ENCODE measurements around the gene TRAPPC2L. TPM values are rescaled to one million over a fixed set of nuclear protein-coding genes. Genes with fewer than 3 reads are reported as not detected.

TRAPPC2L gene
- total RNA-seq, 1 donor from 2014 or later: 50.6 TPM

DNA sequence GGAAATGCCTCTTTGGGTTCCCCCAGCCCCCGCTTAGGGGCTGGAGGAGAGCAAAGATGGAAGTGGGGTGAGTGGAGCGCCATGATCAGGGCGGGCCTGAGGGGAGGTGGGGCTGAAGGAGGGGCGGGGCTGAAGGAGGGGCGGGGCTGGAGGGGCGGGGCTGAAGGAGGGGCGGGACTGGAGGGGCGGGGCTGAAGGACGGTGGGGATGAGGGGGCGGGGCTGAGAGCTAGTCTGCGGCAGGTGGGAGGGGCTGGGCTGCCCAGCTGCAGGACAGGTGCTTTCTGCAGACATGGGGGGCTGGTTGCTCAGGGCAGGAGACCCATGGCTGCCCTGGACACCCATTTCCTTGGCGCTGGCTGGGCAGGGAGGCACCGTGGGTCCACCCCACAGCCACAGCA lies 48.6 kb downstream of the TRAPPC2L start:
- Mint-ChIP-seq H3K4me1 (ENCODE audit: low read depth, unreplicated experiment) (peaks cover 8% of the 10 kb centered on the region), H3K27me3 (ENCODE audit: unreplicated experiment) (peaks cover 10% of the 10 kb centered on the region), H3K9me3 (ENCODE audit: unreplicated experiment) (peaks cover 5% of the 10 kb centered on the region), H3K4me3 (ENCODE audit: unreplicated experiment) (no peak overlapping the region), H3K36me3 (ENCODE audit: unreplicated experiment) (no peaks in the 10 kb centered on the region), H3K27ac (ENCODE audit: unreplicated experiment) (no peak overlapping the region)
- TF ChIP-seq, protein P1, sequence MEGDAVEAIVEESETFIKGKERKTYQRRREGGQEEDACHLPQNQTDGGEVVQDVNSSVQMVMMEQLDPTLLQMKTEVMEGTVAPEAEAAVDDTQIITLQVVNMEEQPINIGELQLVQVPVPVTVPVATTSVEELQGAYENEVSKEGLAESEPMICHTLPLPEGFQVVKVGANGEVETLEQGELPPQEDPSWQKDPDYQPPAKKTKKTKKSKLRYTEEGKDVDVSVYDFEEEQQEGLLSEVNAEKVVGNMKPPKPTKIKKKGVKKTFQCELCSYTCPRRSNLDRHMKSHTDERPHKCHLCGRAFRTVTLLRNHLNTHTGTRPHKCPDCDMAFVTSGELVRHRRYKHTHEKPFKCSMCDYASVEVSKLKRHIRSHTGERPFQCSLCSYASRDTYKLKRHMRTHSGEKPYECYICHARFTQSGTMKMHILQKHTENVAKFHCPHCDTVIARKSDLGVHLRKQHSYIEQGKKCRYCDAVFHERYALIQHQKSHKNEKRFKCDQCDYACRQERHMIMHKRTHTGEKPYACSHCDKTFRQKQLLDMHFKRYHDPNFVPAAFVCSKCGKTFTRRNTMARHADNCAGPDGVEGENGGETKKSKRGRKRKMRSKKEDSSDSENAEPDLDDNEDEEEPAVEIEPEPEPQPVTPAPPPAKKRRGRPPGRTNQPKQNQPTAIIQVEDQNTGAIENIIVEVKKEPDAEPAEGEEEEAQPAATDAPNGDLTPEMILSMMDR (IDR thresholded peaks at IDR 0.05; ENCODE audit: partially characterized antibody, unreplicated experiment): no peak
- no peak for DNase-seq

DNA sequence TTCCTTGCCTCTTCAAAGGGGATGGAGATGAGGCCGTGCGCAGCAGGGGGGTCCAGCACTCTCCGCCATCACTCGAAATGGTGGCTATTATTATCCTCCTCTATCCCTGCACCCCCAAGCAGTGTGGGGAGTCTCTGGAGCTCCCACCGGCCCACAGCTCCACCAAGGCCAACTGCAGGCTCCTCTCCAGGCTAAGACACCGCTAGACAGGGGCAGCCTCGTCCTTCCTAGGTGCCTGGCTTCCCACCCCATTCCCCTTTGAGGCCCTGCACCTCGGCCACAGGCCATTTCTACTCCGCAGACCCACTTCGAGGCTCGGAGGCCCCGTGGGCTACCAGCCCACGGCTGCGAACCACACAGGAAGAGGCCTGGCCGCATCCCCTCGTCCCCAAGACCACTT lies 49.1 kb downstream of the TRAPPC2L start:
- TF ChIP-seq, protein P1 (IDR thresholded peaks at IDR 0.05; ENCODE audit: partially characterized antibody, unreplicated experiment): no peak
- no peak overlapping the region for H3K27ac Mint-ChIP-seq (ENCODE audit: unreplicated experiment)

DNA sequence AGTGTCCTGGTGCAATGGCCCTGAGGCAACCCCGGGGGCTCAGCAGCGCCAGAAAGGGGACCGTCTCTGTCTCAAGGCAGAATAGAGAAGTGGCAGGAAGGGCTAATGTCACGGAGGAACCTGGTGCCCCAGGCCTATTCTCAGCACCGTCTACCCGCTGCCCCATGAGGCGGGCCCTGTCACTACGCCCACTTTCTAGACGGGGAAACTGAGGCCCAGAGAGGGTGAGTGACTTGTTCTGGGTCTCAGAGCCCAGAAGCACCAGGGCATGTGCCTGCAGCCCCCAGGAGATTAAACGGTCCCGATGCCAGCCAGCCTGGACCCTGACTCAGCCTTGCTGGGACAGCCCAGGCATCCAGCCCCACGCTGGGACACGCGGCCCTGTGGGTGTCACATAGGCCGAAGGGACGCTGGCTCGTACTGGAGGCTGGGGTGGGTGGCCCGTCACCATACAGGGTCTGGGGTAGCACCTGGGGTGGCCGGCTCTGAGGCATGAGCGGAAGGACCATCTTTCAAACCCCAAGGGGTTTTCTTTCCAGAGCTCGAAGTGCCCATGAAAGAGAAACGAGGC lies 49.7 kb downstream of the TRAPPC2L start:
- peaks cover 10% of the 10 kb centered on the region for H3K27me3 Mint-ChIP-seq (ENCODE audit: unreplicated experiment)

More for the DNA sequence above, 49.1 kb downstream of the TRAPPC2L start:
- Mint-ChIP-seq H3K4me3 (ENCODE audit: unreplicated experiment) (no peak overlapping the region), H3K9me3 (ENCODE audit: unreplicated experiment) (peaks cover 5% of the 10 kb centered on the region), H3K36me3 (ENCODE audit: unreplicated experiment) (no peaks in the 10 kb centered on the region), H3K27me3 (ENCODE audit: unreplicated experiment) (peaks cover 10% of the 10 kb centered on the region), H3K4me1 (ENCODE audit: low read depth, unreplicated experiment) (peaks cover 9% of the 10 kb centered on the region)
- DNase-seq: no peak

DNA sequence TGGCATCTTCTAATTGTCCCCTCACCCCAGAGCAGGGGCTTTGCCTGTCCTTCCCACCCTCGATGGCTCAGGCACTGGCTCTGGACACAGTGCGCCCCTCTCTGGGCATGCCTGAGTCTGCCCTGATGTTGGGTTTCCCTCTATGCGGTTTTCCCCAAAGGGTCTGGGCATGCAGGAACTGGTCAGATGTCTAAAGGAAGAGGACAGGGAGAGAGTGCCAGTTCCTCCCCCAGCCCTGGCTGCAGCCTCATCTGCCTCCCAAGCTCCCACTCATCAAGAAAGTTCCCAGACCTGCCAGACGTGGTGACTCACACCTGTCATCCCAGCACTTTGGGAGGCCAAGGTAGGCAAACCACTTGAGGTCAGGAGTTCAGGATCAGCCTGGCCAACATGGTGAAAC lies 50.8 kb downstream of the TRAPPC2L start:
- Mint-ChIP-seq H3K27me3 (ENCODE audit: unreplicated experiment) (peaks cover 14% of the 10 kb centered on the region), H3K36me3 (ENCODE audit: unreplicated experiment) (no peaks in the 10 kb centered on the region), H3K4me3 (ENCODE audit: unreplicated experiment) (no peak overlapping the region), H3K27ac (ENCODE audit: unreplicated experiment) (no peak overlapping the region), H3K9me3 (ENCODE audit: unreplicated experiment) (peaks cover 8% of the 10 kb centered on the region), H3K4me1 (ENCODE audit: low read depth, unreplicated experiment) (peaks cover 21% of the 10 kb centered on the region)
- DNase-seq: no peak
- TF ChIP-seq, protein P1 (IDR thresholded peaks at IDR 0.05; ENCODE audit: partially characterized antibody, unreplicated experiment): no peak

More for the DNA sequence above, 49.7 kb downstream of the TRAPPC2L start:
- Mint-ChIP-seq H3K36me3 (ENCODE audit: unreplicated experiment) (no peaks in the 10 kb centered on the region), H3K4me3 (ENCODE audit: unreplicated experiment) (no peak overlapping the region), H3K27ac (ENCODE audit: unreplicated experiment) (no peak overlapping the region), H3K9me3 (ENCODE audit: unreplicated experiment) (peaks cover 5% of the 10 kb centered on the region), H3K4me1 (ENCODE audit: low read depth, unreplicated experiment) (peaks cover 14% of the 10 kb centered on the region)
- TF ChIP-seq, protein P1 (IDR thresholded peaks at IDR 0.05; ENCODE audit: partially characterized antibody, unreplicated experiment): no peak
- DNase-seq: no peak

DNA sequence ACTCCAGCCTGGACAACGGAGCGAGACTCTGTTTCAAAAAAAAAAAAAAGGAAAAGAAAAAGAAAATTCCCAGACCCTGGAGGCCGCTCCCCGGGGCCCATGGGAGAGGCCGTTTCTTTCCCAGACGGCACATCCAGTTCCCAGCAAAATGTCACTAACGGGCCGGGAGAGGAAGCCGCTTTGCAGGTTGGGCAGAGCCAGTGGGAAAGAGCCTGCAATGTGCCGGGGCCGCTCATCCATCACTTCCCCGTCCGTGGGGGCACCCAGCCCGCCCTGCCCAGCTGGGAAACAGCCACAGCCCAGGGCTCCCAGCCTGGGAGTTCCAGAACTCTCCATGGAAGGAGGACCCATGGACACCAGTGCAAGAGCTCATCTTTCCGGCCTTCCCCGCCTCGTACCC lies 51.4 kb downstream of the TRAPPC2L start:
- no peak overlapping the region for H3K4me3 Mint-ChIP-seq (ENCODE audit: unreplicated experiment)
- no peak for DNase-seq
- peaks cover 1% of the 10 kb centered on the region for H3K36me3 Mint-ChIP-seq (ENCODE audit: unreplicated experiment)
- peaks cover 19% of the 10 kb centered on the region for H3K4me1 Mint-ChIP-seq (ENCODE audit: low read depth, unreplicated experiment)
- TF ChIP-seq, protein P1 (IDR thresholded peaks at IDR 0.05; ENCODE audit: partially characterized antibody, unreplicated experiment): no peak
- peaks cover 8% of the 10 kb centered on the region for H3K9me3 Mint-ChIP-seq (ENCODE audit: unreplicated experiment)
- peaks cover 14% of the 10 kb centered on the region for H3K27me3 Mint-ChIP-seq (ENCODE audit: unreplicated experiment)
- no peak overlapping the region for H3K27ac Mint-ChIP-seq (ENCODE audit: unreplicated experiment)

All from glutamatergic neuron (in vitro differentiated cells).